PFSK-1 (cell line): Measurements from ENCODE around the gene MYCT1.

Experiments used
- POLR2AphosphoS5 ChIP-seq: IDR thresholded peaks from 2 replicates; pipeline ENCODE4 v1.6.1; 2012; ENCODE audit warnings: low read depth, mild to moderate bottlenecking, control low read depth, low read length, moderate library complexity
- REST ChIP-seq, 2 experiments: IDR thresholded peaks; 2 replicates each; pipeline versions ENCODE4 v1.6.1 to v1.8.0; 2011 to 2012; ENCODE audit warnings: low read depth in 2 of 2, low read length in 2 of 2, control low read depth in 1 of 2, inconsistent platforms in 1 of 2, mild to moderate bottlenecking in 1 of 2, moderate library complexity in 1 of 2; ENCODE audit not compliant: insufficient read depth in 1 of 2
- SIN3A ChIP-seq: IDR thresholded peaks from 2 replicates; pipeline ENCODE4 v1.6.1; 2012; ENCODE audit warnings: mild to moderate bottlenecking, low read length, moderate library complexity, borderline replicate concordance; ENCODE audit not compliant: insufficient read depth

DNA sequence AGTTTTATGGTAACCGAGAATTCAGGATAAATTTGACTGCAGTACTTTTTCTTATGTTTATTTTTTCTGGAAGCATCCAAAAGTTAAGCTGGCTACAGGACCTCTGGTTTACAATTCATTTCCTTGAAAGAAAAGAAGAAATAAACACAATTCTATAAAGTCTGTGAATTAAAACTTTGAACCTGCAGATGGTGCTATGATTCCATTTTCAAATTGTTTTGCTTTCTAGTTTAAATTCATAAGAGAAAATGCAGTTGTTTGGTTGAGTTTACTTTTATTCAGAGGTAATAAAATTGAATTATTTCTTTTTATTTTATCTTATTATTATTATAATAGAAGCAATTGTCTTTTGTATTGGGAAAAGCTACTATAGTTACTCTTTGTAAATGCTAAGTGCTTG, 51.1 kb downstream of the MYCT1 start:
- TF ChIP-seq POLR2AphosphoS5, result no peak
- no peak for TF ChIP-seq SIN3A
- TF ChIP-seq REST (IDR thresholded peaks at IDR 0.05; ENCODE audit: insufficient read depth in 1 of 2, low read depth in 2 of 2, low read length in 2 of 2), result no peak
